Prostate gland (tissue), 2 donors: ENCODE results near the gene ZFP36L1. TPM values are rescaled to one million over a fixed set of nuclear protein-coding genes. Genes with fewer than 3 reads are reported as not detected.

Experiments used
- DNase-seq: peaks from one replicate; pipeline ENCODE4 v3.0.0-alpha.2; 2019; ENCODE audit warnings: low spot score
- H3K27ac ChIP-seq, 2 donors: fragments of 200-600 bp; sonication (generic); 2 replicates each; pipeline ENCODE4 v1.5.1; 2017 to 2019
- H3K27me3 ChIP-seq: fragments of 200-600 bp; sonication (generic); replicated peaks from 2 replicates; pipeline ENCODE4 v1.5.1; 2019; ENCODE audit not compliant: insufficient read depth
- H3K36me3 ChIP-seq, 2 donors: fragments of 200-600 bp; sonication (generic); 1 replicate in 1 of 2; 2 replicates in 1 of 2; pipeline versions ENCODE4 v1.5.1 to v1.8.1; 2017 to 2019
- H3K4me1 ChIP-seq: fragments of 200-600 bp; sonication (generic); replicated peaks from 2 replicates; pipeline ENCODE4 v1.5.1; 2019
- H3K4me3 ChIP-seq, 2 donors: fragments of 200-600 bp; sonication (generic); 2 replicates each; pipeline ENCODE4 v1.5.1; 2017 to 2019
- H3K9me3 ChIP-seq: fragments of 200-600 bp; sonication (generic); 2 replicates; pipeline ENCODE4 v1.5.1; 2017
- POLR2A ChIP-seq: fragments of 450-650 bp; IDR thresholded peaks from one replicate; pipeline ENCODE4 v1.6.1; 2016; ENCODE audit warnings: antibody characterized with exemption, mild to moderate bottlenecking
- POLR2AphosphoS5 ChIP-seq: sonication (generic); formaldehyde crosslinking; IDR thresholded peaks from one replicate; pipeline ENCODE4 v1.6.1; 2017; ENCODE audit warnings: antibody characterized with exemption
- WGBS: methylation state at CpG from one replicate; pipeline ENCODE4 v1.1.5; 2018; 5-methylcytosine and 5-hydroxymethylcytosine counted together
- intact Hi-C: fragments of 100-400 bp; cut with DNase I; formaldehyde crosslinking; loops from one replicate; pipeline ENCODE4 v1.14.2; 2022
- total RNA-seq, 2 donors: library from RNA; depleted of rRNA; stranded (reverse); fragments of >200 nt; gene quantifications; one replicate each; pipeline ENCODE4 v1.1.0, GENCODE V29; 2016
- TF ChIP-seq, protein P1 (sequence below), 4 experiments: fragments of 200-600 bp in 2 of 4; fragments of 450-650 bp in 2 of 4; sonication (generic) in 2 of 4; IDR thresholded peaks; 1 replicate in 3 of 4; 2 replicates in 1 of 4; pipeline ENCODE4 v1.5.1; 2016 to 2019; ENCODE audit warnings: antibody characterized with exemption in 4 of 4, mild to moderate bottlenecking in 2 of 4, moderate library complexity in 2 of 4

Gene ZFP36L1
- total RNA-seq, 2 donors from 2014 or later, result 359 to 556 TPM

DNA sequence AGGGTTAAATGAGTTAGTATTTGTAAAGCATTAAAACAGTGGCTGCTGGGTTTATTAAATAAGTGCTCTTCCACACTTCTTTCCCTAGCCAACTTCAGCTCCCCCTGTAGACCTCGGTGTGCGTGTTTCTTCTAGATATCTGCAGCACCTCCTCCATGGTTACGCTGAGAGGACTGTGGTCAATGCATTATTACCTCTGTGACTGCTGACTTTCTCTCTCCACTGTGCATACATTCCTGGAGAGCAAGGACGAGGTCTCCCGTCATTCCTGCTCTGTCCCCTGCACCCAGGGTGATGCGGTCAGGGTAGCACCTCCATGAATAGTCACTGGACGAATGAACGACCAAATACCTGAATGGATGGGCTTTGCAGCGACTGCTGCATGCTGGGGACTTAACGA is 44.6 kb downstream of the ZFP36L1 start:
- no peak overlapping the region for H3K4me3 ChIP-seq
- 89% methylated on average over 10 of the region's 10 CpGs for whole genome bisulfite sequencing
- TF ChIP-seq, protein P1, sequence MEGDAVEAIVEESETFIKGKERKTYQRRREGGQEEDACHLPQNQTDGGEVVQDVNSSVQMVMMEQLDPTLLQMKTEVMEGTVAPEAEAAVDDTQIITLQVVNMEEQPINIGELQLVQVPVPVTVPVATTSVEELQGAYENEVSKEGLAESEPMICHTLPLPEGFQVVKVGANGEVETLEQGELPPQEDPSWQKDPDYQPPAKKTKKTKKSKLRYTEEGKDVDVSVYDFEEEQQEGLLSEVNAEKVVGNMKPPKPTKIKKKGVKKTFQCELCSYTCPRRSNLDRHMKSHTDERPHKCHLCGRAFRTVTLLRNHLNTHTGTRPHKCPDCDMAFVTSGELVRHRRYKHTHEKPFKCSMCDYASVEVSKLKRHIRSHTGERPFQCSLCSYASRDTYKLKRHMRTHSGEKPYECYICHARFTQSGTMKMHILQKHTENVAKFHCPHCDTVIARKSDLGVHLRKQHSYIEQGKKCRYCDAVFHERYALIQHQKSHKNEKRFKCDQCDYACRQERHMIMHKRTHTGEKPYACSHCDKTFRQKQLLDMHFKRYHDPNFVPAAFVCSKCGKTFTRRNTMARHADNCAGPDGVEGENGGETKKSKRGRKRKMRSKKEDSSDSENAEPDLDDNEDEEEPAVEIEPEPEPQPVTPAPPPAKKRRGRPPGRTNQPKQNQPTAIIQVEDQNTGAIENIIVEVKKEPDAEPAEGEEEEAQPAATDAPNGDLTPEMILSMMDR (IDR thresholded peaks at IDR 0.05), result no peak
- no peak for TF ChIP-seq POLR2AphosphoS5
- no peak for TF ChIP-seq POLR2A

GRCh38 chr14:68747393-68747792 is 45.5 kb downstream of the ZFP36L1 start:
- TF ChIP-seq POLR2AphosphoS5, result no peak
- TF ChIP-seq, protein P1 (IDR thresholded peaks at IDR 0.05), result no peak
- TF ChIP-seq POLR2A, result no peak

More for the DNA sequence above, 44.6 kb downstream of the ZFP36L1 start:
- intact Hi-C loops, result no loop called here
- Histone ChIP-seq H3K27ac (no peak overlapping the region), H3K9me3 (no peaks in the 10 kb centered on the region), H3K36me3 (no peaks in the 10 kb centered on the region), H3K4me1 (no peaks in the 10 kb centered on the region), H3K27me3 (no peaks in the 10 kb centered on the region)
- DNase-seq, result no peak

GRCh38 chr14:68744613-68745012 is 48.3 kb downstream of the ZFP36L1 start:
- DNase-seq, result no peak
- intact Hi-C loops, result no loop called here

More at GRCh38 chr14:68747393-68747792, 45.5 kb downstream of the ZFP36L1 start:
- Histone ChIP-seq H3K36me3 (no peaks in the 10 kb centered on the region), H3K27me3 (no peaks in the 10 kb centered on the region), H3K27ac (no peak overlapping the region), H3K4me3 (no peak overlapping the region), H3K4me1 (no peaks in the 10 kb centered on the region), H3K9me3 (no peaks in the 10 kb centered on the region)
- intact Hi-C loops, result no loop called here
- no peak for DNase-seq
- WGBS, result 38% methylated on average over 5 of the region's 5 CpGs

GRCh38 chr14:68741839-68742470 is 50.9 kb downstream of the ZFP36L1 start:
- no peaks in the 10 kb centered on the region for H3K36me3 ChIP-seq
- no peak for DNase-seq
- no peak overlapping the region for H3K27ac ChIP-seq
- TF ChIP-seq POLR2A (no peak), POLR2AphosphoS5 (no peak)
- TF ChIP-seq, protein P1 (IDR thresholded peaks at IDR 0.05), result no peak
- no peaks in the 10 kb centered on the region for H3K27me3 ChIP-seq
- no peak overlapping the region for H3K4me3 ChIP-seq
- H3K9me3 ChIP-seq, result no peaks in the 10 kb centered on the region
- H3K4me1 ChIP-seq, result no peaks in the 10 kb centered on the region
- 90% methylated on average over 6 of the region's 6 CpGs for WGBS
- intact Hi-C loops, result no loop called here

More at GRCh38 chr14:68744613-68745012, 48.3 kb downstream of the ZFP36L1 start:
- Histone ChIP-seq H3K9me3 (no peaks in the 10 kb centered on the region), H3K4me1 (no peaks in the 10 kb centered on the region), H3K27ac (no peak overlapping the region), H3K27me3 (no peaks in the 10 kb centered on the region), H3K36me3 (no peaks in the 10 kb centered on the region), H3K4me3 (no peak overlapping the region)
- TF ChIP-seq, protein P1 (IDR thresholded peaks at IDR 0.05), result no peak
- TF ChIP-seq POLR2A, result no peak
- TF ChIP-seq POLR2AphosphoS5, result no peak
- 96% methylated on average over 12 of the region's 12 CpGs for WGBS

DNA sequence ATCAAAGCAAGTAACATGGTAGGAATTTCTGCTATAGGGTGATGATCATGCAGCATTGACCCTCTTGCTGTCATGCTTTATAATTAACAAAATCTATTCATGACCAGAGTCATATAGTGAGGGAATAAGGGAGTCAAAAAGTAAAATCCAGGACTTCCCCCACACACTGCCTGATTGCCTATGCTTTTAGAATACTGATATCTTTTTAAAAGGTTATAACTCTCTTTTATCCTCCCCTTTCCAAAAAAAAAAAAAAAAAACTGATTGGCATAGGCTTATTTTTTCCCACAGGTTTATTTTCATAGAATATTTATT is 51.4 kb downstream of the ZFP36L1 start:
- TF ChIP-seq POLR2AphosphoS5 (no peak), POLR2A (no peak)
- TF ChIP-seq, protein P1 (IDR thresholded peaks at IDR 0.05), result no peak
- no peaks in the 10 kb centered on the region for H3K36me3 ChIP-seq
- no peaks in the 10 kb centered on the region for H3K4me1 ChIP-seq
- H3K4me3 ChIP-seq, result no peak overlapping the region
- no peaks in the 10 kb centered on the region for H3K9me3 ChIP-seq
- no peak overlapping the region for H3K27ac ChIP-seq
- DNase-seq, result no peak
- intact Hi-C loops, result no loop called here
- H3K27me3 ChIP-seq, result no peaks in the 10 kb centered on the region
